ENCODE measurements around the gene SCNN1G.

SCNN1G gene

GRCh38 chr16:23152386-23153178 is 30.0 kb upstream of the SCNN1G start:
- no peak for DNase-seq

DNA sequence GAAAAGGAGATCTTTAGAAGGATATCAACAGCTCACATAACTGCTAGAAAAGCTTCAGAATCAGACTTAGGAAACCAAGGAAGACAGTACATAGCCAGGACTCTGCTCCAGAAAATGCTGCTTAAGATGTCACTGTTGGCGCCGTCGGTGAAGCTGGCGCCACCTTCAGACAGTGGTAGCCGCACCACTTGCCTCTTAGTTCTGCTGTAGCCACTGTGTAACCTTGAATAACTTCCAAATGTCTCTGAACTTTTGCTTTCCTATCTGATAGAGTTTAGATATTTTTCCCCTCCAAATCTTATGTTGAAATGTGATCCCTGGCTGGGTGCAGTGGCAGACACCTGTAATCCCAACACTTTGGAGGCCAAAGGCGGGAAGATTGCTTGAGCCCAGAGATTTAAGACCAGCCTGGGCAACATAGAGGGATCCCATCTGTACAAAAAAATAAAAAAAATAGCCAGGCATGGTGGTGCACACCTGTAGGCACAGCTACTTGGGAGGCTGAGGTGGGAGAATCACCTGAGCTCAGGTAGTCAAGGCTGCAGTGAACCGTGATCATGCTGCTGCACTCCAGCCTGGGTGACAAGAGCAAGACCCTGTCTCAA is 27.0 kb upstream of the SCNN1G start:
- DNase-seq: no peak

DNA sequence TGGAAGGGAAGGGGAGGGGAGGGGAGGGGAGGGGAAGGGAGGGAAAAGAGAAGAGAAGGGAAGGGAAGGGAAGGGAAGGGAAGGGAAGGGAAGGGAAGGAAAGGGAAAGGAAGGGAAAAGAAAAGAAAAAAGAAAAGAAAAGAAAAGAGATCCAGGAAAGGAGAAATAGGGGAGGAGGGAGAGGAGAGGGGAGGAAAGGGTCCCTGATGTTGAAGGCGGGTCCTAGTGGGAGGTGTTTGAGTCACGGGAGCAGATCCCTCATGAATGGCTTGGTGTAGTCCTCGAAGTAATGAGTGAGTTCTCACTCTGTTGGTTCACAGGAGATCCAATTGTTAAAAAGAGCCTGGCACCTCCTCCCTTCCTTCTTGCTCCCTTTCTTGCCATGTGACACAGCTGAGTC is 26.4 kb upstream of the SCNN1G start:
- DNase-seq: no peak

DNA sequence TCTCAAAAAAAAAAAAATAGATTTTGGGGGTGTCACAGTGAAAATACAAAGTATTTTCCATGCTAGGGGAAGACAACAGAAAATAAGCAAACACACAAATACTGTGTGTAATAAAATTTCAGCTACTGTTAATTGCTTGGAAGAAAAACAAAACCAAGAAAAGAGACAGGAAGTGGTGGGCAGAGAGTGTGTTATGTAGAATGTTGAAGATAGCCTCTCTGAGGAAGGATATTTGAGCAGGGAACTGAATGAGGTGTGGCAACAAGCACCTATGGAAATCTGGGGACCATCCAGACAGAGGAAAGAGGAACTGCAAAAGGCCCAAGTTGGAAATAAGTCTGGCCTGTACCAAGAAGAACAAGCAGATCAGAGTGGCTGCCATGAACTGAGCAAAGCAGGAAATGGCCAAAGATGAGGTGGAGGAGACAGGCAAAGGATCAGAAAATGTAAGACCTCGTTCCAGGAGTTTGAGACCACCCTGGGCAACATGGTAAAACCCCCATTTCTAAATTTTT is 25.5 kb upstream of the SCNN1G start:
- no peak for DNase-seq

- DNase-seq: no peak
Measured at GRCh38 chr16:23158114-23158513, 24.4 kb upstream of the SCNN1G start.

- no peak for DNase-seq
Measured at GRCh38 chr16:23160082-23160481, 22.5 kb upstream of the SCNN1G start.

GRCh38 chr16:23160574-23160973 is 22.0 kb upstream of the SCNN1G start:
- no peak for DNase-seq

GRCh38 chr16:23163921-23164320 is 18.6 kb upstream of the SCNN1G start:
- DNase-seq: no peak

DNA sequence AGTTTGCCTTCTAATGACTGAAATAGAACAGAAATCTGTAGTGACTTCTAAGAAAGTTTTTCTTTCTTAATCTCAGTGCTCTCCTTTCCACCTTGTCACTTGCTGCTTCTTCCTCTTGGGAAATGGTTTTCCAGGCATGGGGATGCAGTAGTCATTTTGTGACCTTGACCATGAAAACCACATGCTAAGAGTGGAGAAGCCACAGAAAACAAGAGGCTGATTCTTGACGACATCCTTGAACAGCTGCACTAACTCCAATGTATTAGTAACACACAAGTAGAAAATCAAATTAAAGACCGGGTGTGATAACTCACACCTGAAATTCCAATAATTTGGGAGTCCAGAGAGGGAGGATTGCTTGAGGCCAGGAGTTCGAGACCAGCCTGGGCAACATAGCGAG is 17.8 kb upstream of the SCNN1G start:
- DNase-seq: no peak

- no peak for DNase-seq
Measured at GRCh38 chr16:23172583-23172982, 10.0 kb upstream of the SCNN1G start.

DNA sequence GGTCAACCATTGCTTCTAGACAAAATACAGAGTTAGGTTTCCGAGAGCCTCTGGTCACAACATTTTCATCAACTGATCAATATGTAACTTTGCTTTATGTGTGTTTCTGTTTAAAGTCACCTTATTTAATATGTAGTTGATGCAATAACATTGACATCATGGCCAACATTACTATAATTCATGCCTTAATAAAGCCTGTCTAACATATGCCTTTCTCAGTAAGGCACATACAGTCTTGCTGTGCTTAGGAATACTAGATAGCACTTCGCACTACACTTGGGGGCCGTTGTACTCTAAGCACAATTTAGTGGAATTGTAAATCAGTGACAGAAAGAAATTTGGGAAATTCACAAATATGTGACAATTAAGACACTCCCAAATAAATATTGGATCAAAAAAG is 9.6 kb upstream of the SCNN1G start:
- no peak for DNase-seq

DNA sequence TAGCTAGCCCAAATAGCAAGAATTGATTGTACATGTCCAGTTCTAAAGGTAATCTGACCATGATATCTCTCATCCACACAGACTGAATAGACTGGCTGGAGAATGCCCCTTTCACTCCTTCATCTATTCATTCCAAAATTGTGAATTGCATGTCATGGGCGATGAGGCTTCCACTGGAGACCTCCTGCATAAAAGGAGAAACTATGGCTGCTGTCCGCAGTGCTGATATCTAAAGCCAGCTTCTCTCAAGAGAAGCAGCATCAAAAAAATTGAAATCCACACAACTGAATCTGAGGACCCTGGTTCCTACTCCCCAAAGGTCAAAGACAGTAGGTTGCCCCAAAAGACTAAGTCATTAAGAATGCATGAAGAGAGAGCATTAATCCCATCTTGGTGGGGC is 7.9 kb upstream of the SCNN1G start:
- no peak for DNase-seq

- no peak for DNase-seq
Measured at GRCh38 chr16:23175651-23176050, 6.9 kb upstream of the SCNN1G start.

- no peak for DNase-seq
Measured at GRCh38 chr16:23181506-23181905, 1.0 kb upstream of the SCNN1G start.

- DNase-seq: peak; percentile 86 to 87
Measured at GRCh38 chr16:23182206-23182678, 303 bp upstream of the SCNN1G start.

- no peak for DNase-seq
Measured at GRCh38 chr16:23183543-23183862, 958 bp downstream of the SCNN1G start.

DNA sequence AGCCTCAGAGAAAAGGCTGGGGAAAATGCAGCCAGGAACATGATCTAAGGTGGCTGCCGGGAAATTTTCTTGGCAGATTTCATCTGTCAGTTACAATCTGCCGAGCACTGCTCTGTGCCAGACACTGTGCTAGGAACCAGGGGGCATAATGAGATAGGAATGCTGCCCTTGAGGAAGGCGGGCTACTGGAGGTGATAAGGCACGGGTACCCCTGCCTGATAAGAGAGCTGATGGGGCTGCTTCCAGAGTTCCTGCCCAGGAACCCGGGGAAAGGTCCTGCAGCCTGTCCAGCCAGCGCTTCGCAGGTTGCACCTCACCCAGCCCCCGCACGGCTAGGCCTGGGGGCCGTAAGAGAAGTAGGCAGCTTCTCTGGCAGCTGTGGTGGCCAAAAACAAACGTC is 3.1 kb downstream of the SCNN1G start:
- DNase-seq: no peak

DNA sequence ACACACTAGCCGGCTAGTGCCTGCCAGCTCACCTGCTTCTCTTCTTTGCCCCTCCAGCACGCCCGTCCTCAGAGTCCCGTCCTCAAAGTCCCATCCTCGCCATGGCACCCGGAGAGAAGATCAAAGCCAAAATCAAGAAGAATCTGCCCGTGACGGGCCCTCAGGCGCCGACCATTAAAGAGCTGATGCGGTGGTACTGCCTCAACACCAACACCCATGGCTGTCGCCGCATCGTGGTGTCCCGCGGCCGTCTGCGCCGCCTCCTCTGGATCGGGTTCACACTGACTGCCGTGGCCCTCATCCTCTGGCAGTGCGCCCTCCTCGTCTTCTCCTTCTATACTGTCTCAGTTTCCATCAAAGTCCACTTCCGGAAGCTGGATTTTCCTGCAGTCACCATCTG is 3.6 kb downstream of the SCNN1G start:
- DNase-seq: no peak

- DNase-seq: no peak
Measured at GRCh38 chr16:23187341-23187740, 4.8 kb downstream of the SCNN1G start.

DNA sequence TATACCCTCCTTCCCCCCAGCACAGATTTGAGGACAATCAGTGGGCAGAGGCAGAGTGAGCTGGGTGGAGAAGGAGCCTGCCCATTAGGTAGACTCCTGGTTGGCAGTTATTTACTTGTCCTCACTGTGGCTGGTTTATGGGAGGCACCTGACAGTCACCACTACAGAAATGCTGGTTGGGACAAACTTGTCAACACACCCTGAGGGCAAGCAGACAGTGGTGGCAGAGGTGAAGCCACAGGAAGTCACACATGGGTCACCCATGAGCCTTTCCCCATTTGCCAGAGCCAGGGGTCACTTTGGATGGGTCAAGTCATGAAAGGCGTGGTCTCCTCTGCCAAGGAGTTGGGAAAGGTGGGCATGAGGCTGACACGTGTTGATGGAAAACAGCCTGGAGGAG is 6.4 kb downstream of the SCNN1G start:
- no peak for DNase-seq

- DNase-seq: no peak
Measured at GRCh38 chr16:23194497-23195221, 12.1 kb downstream of the SCNN1G start.

DNA sequence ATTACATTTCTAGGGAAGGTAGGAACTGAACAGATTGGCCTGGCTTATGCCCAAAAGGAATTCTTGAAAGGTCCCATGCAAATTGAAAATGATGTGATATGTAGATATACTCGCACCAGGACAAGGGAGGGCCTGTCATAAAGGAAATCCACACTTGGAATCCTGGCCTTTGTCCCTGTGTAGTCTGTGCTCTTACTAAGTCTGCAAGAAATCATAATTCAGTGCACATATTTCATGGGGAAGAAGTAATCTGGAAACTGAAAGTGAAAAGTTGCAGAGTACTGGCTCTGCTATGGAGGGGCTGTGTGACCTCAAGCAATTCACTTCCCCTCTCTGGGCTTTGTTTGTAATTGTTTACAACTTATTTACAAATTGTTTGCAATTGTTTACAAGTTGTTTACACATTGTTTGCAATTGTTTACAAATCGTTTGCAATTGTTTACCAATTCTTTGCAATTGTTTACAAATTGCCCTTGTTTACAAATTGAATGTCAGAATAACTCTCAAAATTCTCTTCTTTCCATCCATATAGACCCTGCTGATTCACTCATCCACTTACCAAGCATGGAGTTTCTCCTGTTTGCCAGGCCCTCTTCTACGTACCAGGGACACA is 12.9 kb downstream of the SCNN1G start:
- DNase-seq: no peak

DNA sequence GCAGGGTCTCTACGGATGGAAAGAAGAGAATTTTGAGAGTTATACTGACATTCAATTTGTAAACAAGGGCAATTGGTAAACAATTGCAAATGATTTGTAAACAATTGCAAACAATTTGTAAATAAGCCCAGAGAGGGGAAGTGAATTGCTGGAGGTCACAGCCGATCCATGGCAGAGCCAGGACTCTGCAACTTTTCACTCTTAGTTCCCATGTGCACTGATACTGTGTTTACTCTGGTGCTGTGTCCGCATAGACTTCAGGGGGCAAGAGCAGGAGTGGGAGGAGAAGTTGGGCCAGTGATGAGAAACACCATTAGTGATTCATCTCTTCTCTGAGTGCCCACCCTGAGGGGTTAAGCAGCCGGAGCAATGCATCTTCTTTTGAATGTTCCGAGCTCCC is 14.0 kb downstream of the SCNN1G start:
- DNase-seq: peak; percentile 3 to 10

- no peak for DNase-seq
Measured at GRCh38 chr16:23202166-23202565, 19.6 kb downstream of the SCNN1G start.

Data from NCI-H2081 (cell line).